ENCODE results near the gene GCLC.

- TF ChIP-seq CTCF (IDR thresholded peaks at IDR 0.05) (no peak), EZH2 (IDR thresholded peaks at IDR 0.05; ENCODE audit: borderline replicate concordance, insufficient read depth, low read depth, low read length, poor library complexity, severe bottlenecking) (no peak)
These were observed 12.2 kb upstream of the GCLC start for GRCh38 chr6:53556986-53557715.

Measured in B cell (primary cell).